Peyer's patch (tissue), 4 donors: ENCODE data around the gene CLECL1.
"Not testable (repeated sequence)": the region's sequence is repeated elsewhere in the genome, so short reads cannot be mapped to it uniquely, and the experiment has no call there.

Source experiments
- POLR2A ChIP-seq, 2 donors: fragments of 450-650 bp; IDR thresholded peaks; one replicate each; pipeline ENCODE4 v1.5.1; 2017; ENCODE audit warnings: antibody characterized with exemption in 2 of 2, mild to moderate bottlenecking in 2 of 2, moderate library complexity in 2 of 2
- TF ChIP-seq, protein P1 (sequence below), 6 experiments: fragments of 450-650 bp in 4 of 6; fragments of 200-600 bp in 2 of 6; sonication (generic) in 1 of 6; IDR thresholded peaks; one replicate each; pipeline ENCODE4 v1.5.1; 2017 to 2019; ENCODE audit warnings: antibody characterized with exemption in 6 of 6, mild to moderate bottlenecking in 3 of 6, moderate library complexity in 1 of 6

DNA sequence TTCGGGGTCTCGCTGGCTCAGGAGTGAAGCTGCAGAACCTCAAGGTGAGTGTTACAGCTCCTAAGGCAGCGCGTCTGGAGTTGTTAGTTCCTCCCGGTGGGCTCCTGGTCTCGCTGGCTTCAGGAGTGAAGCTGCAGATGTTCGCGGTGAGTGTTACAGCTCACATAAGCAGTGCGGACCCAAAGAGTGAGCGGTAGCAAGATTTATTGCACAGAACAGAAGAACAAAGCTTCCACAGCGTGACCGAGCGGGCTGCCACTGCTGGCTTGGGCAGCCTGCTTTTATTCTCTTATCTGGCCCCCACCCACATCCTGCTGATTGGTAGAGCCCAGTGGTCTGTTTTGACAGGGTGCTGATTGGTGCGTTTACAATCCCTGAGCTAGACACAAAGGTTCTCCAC, 6.0 kb upstream of the CLECL1 start:
- TF ChIP-seq, protein P1, sequence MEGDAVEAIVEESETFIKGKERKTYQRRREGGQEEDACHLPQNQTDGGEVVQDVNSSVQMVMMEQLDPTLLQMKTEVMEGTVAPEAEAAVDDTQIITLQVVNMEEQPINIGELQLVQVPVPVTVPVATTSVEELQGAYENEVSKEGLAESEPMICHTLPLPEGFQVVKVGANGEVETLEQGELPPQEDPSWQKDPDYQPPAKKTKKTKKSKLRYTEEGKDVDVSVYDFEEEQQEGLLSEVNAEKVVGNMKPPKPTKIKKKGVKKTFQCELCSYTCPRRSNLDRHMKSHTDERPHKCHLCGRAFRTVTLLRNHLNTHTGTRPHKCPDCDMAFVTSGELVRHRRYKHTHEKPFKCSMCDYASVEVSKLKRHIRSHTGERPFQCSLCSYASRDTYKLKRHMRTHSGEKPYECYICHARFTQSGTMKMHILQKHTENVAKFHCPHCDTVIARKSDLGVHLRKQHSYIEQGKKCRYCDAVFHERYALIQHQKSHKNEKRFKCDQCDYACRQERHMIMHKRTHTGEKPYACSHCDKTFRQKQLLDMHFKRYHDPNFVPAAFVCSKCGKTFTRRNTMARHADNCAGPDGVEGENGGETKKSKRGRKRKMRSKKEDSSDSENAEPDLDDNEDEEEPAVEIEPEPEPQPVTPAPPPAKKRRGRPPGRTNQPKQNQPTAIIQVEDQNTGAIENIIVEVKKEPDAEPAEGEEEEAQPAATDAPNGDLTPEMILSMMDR (IDR thresholded peaks at IDR 0.05) = not testable (repeated sequence)
- not testable (repeated sequence) for TF ChIP-seq POLR2A (IDR thresholded peaks at IDR 0.05)
